GF-D8 (cell line): ENCODE measurements around the gene TRPM8.
"Not testable (repeated sequence)": the region's sequence is repeated elsewhere in the genome, so short reads cannot be mapped to it uniquely, and the experiment has no call there.

Experiments used
- DNase-seq: peaks from one replicate; lab custom pipeline; 2025; lab: John Stamatoyannopoulos, UW

TRPM8 gene

GRCh38 chr2:233938676-233939370 lies 21.6 kb downstream of the TRPM8 start:
- DNase-seq = no peak

- DNase-seq = no peak
Measured at GRCh38 chr2:233940376-233941276, 23.5 kb downstream of the TRPM8 start.

GRCh38 chr2:233942731-233943130 lies 25.6 kb downstream of the TRPM8 start:
- DNase-seq = no peak

GRCh38 chr2:233944269-233944668 lies 27.1 kb downstream of the TRPM8 start:
- DNase-seq = no peak

GRCh38 chr2:233944722-233945121 lies 27.5 kb downstream of the TRPM8 start:
- DNase-seq = no peak

- no peak for DNase-seq
Measured at GRCh38 chr2:233945146-233945545, 28.0 kb downstream of the TRPM8 start.

GRCh38 chr2:233950078-233950825 lies 33.1 kb downstream of the TRPM8 start:
- no peak for DNase-seq

GRCh38 chr2:233952335-233952734 lies 35.2 kb downstream of the TRPM8 start:
- no peak for DNase-seq

- DNase-seq = no peak
Measured at GRCh38 chr2:233953087-233953801, 36.1 kb downstream of the TRPM8 start.

GRCh38 chr2:233960203-233960602 lies 43.0 kb downstream of the TRPM8 start:
- DNase-seq = no peak

GRCh38 chr2:233961905-233962304 lies 44.7 kb downstream of the TRPM8 start:
- DNase-seq = no peak

- no peak for DNase-seq
Measured at GRCh38 chr2:233964581-233964980, 47.4 kb downstream of the TRPM8 start.

GRCh38 chr2:233965032-233965603 lies 47.9 kb downstream of the TRPM8 start:
- no peak for DNase-seq

GRCh38 chr2:233965646-233966045 lies 48.5 kb downstream of the TRPM8 start:
- DNase-seq = not testable (repeated sequence)

- DNase-seq = no peak
Measured at GRCh38 chr2:233966388-233966787, 49.2 kb downstream of the TRPM8 start.

GRCh38 chr2:233967164-233967563 lies 50.0 kb downstream of the TRPM8 start:
- no peak for DNase-seq

- no peak for DNase-seq
Measured at GRCh38 chr2:233968556-233968955, 51.4 kb downstream of the TRPM8 start.

GRCh38 chr2:233972460-233972859 lies 55.3 kb downstream of the TRPM8 start:
- DNase-seq = not testable (repeated sequence)

GRCh38 chr2:233972941-233973575 lies 55.9 kb downstream of the TRPM8 start:
- DNase-seq = no peak

- DNase-seq = no peak
Measured at GRCh38 chr2:233973786-233974185, 56.6 kb downstream of the TRPM8 start.

GRCh38 chr2:233974530-233975071 lies 57.4 kb downstream of the TRPM8 start:
- no peak for DNase-seq
